Measurements from ENCODE around the gene SNORC. TPM values are rescaled to one million over a fixed set of nuclear protein-coding genes. Genes with fewer than 3 reads are reported as not detected.

Gene SNORC
- total RNA-seq, 1 donor = 0.54 TPM

- DNase-seq (ENCODE audit: low read depth in 2 of 3, low spot score in 2 of 3) = no peak
Observed at GRCh38 chr2:232880764-232881351, 10.8 kb downstream of the SNORC start.

- DNase-seq (ENCODE audit: low read depth in 2 of 3, low spot score in 2 of 3) = no peak
Observed at GRCh38 chr2:232882085-232882484, 12.0 kb downstream of the SNORC start.

- DNase-seq (ENCODE audit: low read depth in 2 of 3, low spot score in 2 of 3) = no peak
Observed at GRCh38 chr2:232882505-232883115, 12.5 kb downstream of the SNORC start.

- DNase-seq (ENCODE audit: low read depth in 2 of 3, low spot score in 2 of 3) = no peak
Observed at GRCh38 chr2:232883116-232883721, 13.2 kb downstream of the SNORC start.

GRCh38 chr2:232884001-232884421 is 13.9 kb downstream of the SNORC start:
- DNase-seq (ENCODE audit: low read depth in 2 of 3, low spot score in 2 of 3) = no peak

- no peak for DNase-seq (ENCODE audit: low read depth in 2 of 3, low spot score in 2 of 3)
Observed at GRCh38 chr2:232884549-232885263, 14.6 kb downstream of the SNORC start.

GRCh38 chr2:232885264-232885961 is 15.3 kb downstream of the SNORC start:
- no peak for DNase-seq (ENCODE audit: low read depth in 2 of 3, low spot score in 2 of 3)

- no peak for DNase-seq (ENCODE audit: low read depth in 2 of 3, low spot score in 2 of 3)
Observed at GRCh38 chr2:232886176-232886575, 16.1 kb downstream of the SNORC start.

- DNase-seq (ENCODE audit: low read depth in 2 of 3, low spot score in 2 of 3) = no peak
Observed at GRCh38 chr2:232886632-232887031, 16.6 kb downstream of the SNORC start.

GRCh38 chr2:232887171-232887850 is 17.2 kb downstream of the SNORC start:
- no peak for DNase-seq (ENCODE audit: low read depth in 2 of 3, low spot score in 2 of 3)

- no peak for DNase-seq (ENCODE audit: low read depth in 2 of 3, low spot score in 2 of 3)
Observed at GRCh38 chr2:232888099-232888836, 18.2 kb downstream of the SNORC start.

- DNase-seq (ENCODE audit: low read depth in 2 of 3, low spot score in 2 of 3) = no peak
Observed at GRCh38 chr2:232888839-232889529, 18.9 kb downstream of the SNORC start.

GRCh38 chr2:232889876-232890401 is 19.9 kb downstream of the SNORC start:
- DNase-seq (ENCODE audit: low read depth in 2 of 3, low spot score in 2 of 3) = no peak

GRCh38 chr2:232890536-232890895 is 20.5 kb downstream of the SNORC start:
- no peak for DNase-seq (ENCODE audit: low read depth in 2 of 3, low spot score in 2 of 3)

- DNase-seq (ENCODE audit: low read depth in 2 of 3, low spot score in 2 of 3) = no peak
Observed at GRCh38 chr2:232890896-232891601, 21.0 kb downstream of the SNORC start.

GRCh38 chr2:232891621-232892071 is 21.6 kb downstream of the SNORC start:
- no peak for DNase-seq (ENCODE audit: low read depth in 2 of 3, low spot score in 2 of 3)

GRCh38 chr2:232892221-232892620 is 22.2 kb downstream of the SNORC start:
- DNase-seq (ENCODE audit: low read depth in 2 of 3, low spot score in 2 of 3) = no peak

GRCh38 chr2:232892843-232893242 is 22.8 kb downstream of the SNORC start:
- DNase-seq (ENCODE audit: low read depth in 2 of 3, low spot score in 2 of 3) = no peak
